ENCODE results near the gene CALML5.

DNA sequence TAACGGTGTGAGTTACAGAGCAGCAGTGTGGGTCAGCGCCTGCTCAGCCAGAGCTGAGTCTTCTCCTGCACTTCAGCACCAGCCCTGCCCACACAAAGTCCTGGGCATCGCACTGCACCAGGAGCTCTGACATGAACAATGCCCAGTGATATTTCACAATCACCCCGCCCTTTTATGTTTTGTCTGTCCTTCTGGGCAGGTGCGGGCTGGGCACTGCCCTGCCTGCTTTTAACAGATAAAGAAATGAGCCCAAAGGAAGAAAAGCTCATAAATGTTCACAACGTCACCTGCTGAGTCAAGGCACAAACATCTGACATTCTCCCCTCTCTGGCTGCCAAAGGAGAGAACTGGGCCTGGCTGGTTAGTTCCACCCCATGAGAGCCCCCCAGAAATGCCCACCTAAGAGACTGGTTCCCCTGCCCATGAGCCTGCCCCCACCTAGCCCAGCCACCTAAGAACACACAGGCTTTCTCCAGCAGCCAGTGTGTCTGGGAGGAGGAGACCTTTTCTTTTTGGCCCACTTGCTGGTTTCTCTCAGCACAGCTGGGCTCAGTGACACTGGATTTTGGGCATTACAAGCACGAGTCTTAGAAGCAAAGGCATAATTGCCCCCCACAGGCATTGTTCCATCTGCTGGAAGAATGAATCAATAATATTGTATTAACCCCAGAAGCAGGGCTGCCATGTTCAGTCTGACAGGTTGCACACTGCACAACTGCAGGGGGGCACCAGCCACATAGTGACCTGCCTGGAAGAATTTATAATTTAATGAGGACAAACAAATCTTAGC, 47.7 kb upstream of the CALML5 start:
- TF ChIP-seq POLR2AphosphoS5 (IDR thresholded peaks at IDR 0.05; ENCODE audit: borderline replicate concordance, low read depth, low read length), result no peak
- no peak for TF ChIP-seq EZH2 (IDR thresholded peaks at IDR 0.05)

Measured in SK-N-MC (cell line).